Spleen (tissue), 11 donors: ENCODE data around the gene MYO5B. TPM values are rescaled to one million over a fixed set of nuclear protein-coding genes. Genes with fewer than 3 reads are reported as not detected.

Source experiments
- DNase-seq: peaks from one replicate; pipeline ENCODE4 v3.0.0-alpha.2; 2020
- H3K27ac ChIP-seq, 8 donors: fragments of 200-600 bp; sonication (generic) in 7 of 8; 1 replicate in 4 of 8; 2 replicates in 4 of 8; pipeline versions ENCODE4 v1.5.0 to v1.8.0; 2016 to 2021; ENCODE audit warnings: inconsistent platforms in 4 of 8, mild to moderate bottlenecking in 4 of 8, moderate library complexity in 1 of 8
- H3K27me3 ChIP-seq, 7 donors: fragments of 200-600 bp; sonication (generic) in 6 of 7; replicated peaks in 1 of 7; 1 replicate in 4 of 7; 2 replicates in 3 of 7; pipeline versions ENCODE4 v1.5.0 to v1.8.0; 2016 to 2021; ENCODE audit warnings: inconsistent platforms in 3 of 7, mild to moderate bottlenecking in 1 of 7
- H3K36me3 ChIP-seq, 6 donors: fragments of 200-600 bp; sonication (generic) in 5 of 6; 1 replicate in 4 of 6; 2 replicates in 2 of 6; pipeline versions ENCODE4 v1.5.0 to v1.8.0; 2016 to 2021; ENCODE audit warnings: inconsistent platforms in 2 of 6
- H3K4me1 ChIP-seq, 6 donors: fragments of 200-600 bp; sonication (generic) in 5 of 6; 1 replicate in 3 of 6; 2 replicates in 3 of 6; pipeline versions ENCODE4 v1.5.0 to v1.8.0; 2016 to 2021; ENCODE audit warnings: inconsistent platforms in 3 of 6
- H3K4me3 ChIP-seq, 8 donors: fragments of 200-600 bp; sonication (generic) in 7 of 8; 1 replicate in 4 of 8; 2 replicates in 4 of 8; pipeline versions ENCODE4 v1.5.0 to v1.8.0; 2016 to 2021; ENCODE audit warnings: inconsistent platforms in 4 of 8, mild to moderate bottlenecking in 4 of 8, moderate library complexity in 2 of 8
- H3K9me3 ChIP-seq, 8 donors: fragments of 200-600 bp; sonication (generic) in 7 of 8; 1 replicate in 4 of 8; 2 replicates in 4 of 8; pipeline versions ENCODE4 v1.5.0 to v1.8.0; 2016 to 2021; ENCODE audit warnings: inconsistent platforms in 4 of 8
- POLR2A ChIP-seq, 3 donors: fragments of 450-650 bp; IDR thresholded peaks; one replicate each; pipeline ENCODE4 v1.5.1; 2017; ENCODE audit warnings: antibody characterized with exemption in 3 of 3, mild to moderate bottlenecking in 1 of 3
- POLR2AphosphoS5 ChIP-seq, 3 donors: sonication (generic); formaldehyde crosslinking; IDR thresholded peaks; one replicate each; pipeline ENCODE4 v1.5.1; 2017; ENCODE audit warnings: antibody characterized with exemption in 3 of 3
- WGBS, 5 donors: extraction: QIAGEN DNeasy Blood & Tissue Kit in 3 of 5; methylation state at CpG; one replicate each; pipeline versions ENCODE4 v1.1.5 to v1.1.7; 2013 to 2018; 5-methylcytosine and 5-hydroxymethylcytosine counted together
- intact Hi-C: fragments of 100-400 bp; cut with DNase I; formaldehyde crosslinking; loops from one replicate; pipeline ENCODE4 v1.15.0; 2023; ENCODE audit warnings: low total_unique reads
- polyA plus RNA-seq, 3 donors: library from polyadenylated mRNA; stranded (reverse); fragments of 200-250 nt; gene quantifications; one replicate each; pipeline ENCODE4 v1.2.1, GENCODE V29; 2013
- total RNA-seq, 7 donors: library from RNA; depleted of rRNA in 3 of 7; stranded (reverse); fragments of >200 nt in 3 of 7; fragmentation: NEBNext Ultra II Directional in 4 of 7; extraction: Animal tissue kit (Norgen Biotek cat#: 25700) in 4 of 7; gene quantifications; one replicate each; pipeline versions ENCODE4 v1.1.0 to v1.2.1, GENCODE V29; 2016 to 2021
- TF ChIP-seq, protein P1 (sequence below), 11 experiments: fragments of 200-600 bp in 7 of 11; fragments of 450-650 bp in 4 of 11; sonication (generic) in 4 of 11; IDR thresholded peaks in 8 of 11; conservative IDR thresholded peaks in 3 of 11; 1 replicate in 7 of 11; 2 replicates in 4 of 11; pipeline versions ENCODE4 v1.4.0 to v1.8.0; 2016 to 2021; ENCODE audit warnings: antibody characterized with exemption in 11 of 11, inconsistent platforms in 4 of 11, mild to moderate bottlenecking in 1 of 11
- donor health status: healthy with polysubstance abuse.
- donor health status: DM: no; HTN: no; CAD: no; lungs with moderate emphysema.
- donor health status: DM: no; HTN: no; CAD: no.
- donor health status: Bipolar disorder and iron deficiency.
- donor health status: healthy.
- donor health status: DM: no; HTN: no; CAD: no.
- donor health status: DM: yes; HTN: yes; CAD: no.

The MYO5B gene
- total and polyA plus RNA-seq, 10 donors = 0.74 to 6.0 (median 2.4) TPM

DNA sequence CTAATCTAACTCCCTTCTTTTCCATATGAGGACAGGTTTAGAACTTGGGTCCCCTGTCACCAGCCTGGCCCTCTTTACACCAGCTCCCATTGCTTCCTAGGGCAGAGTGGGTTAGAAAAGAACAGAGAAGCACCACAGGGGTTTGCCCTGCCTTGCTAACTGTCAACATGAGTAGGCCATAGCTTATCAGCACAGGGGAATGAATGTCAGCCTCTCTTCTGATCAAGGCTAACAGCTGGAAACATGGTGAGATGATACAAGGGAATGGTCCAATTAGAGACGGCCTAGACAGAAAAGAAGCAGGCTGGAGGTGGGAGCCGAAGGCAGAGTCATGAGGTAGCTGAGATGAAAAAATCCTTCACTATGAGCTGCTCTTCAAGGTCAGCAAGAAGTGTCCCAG lies 192.2 kb downstream of the MYO5B start:
- no peak for DNase-seq
- Histone ChIP-seq H3K27ac (no peak overlapping the region), H3K9me3 (no peaks in the 10 kb centered on the region), H3K36me3 (no peaks in the 10 kb centered on the region), H3K27me3 (peaks cover 0 to 11% (median 0%) of the 10 kb centered on the region in 7 donors), H3K4me1 (no peaks in the 10 kb centered on the region), H3K4me3 (no peak overlapping the region)
- intact Hi-C loops = no loop called here
- 76 to 87% (median 85%) methylated on average over 2 of the region's 2 CpGs for WGBS, 5 donors
- TF ChIP-seq, protein P1, sequence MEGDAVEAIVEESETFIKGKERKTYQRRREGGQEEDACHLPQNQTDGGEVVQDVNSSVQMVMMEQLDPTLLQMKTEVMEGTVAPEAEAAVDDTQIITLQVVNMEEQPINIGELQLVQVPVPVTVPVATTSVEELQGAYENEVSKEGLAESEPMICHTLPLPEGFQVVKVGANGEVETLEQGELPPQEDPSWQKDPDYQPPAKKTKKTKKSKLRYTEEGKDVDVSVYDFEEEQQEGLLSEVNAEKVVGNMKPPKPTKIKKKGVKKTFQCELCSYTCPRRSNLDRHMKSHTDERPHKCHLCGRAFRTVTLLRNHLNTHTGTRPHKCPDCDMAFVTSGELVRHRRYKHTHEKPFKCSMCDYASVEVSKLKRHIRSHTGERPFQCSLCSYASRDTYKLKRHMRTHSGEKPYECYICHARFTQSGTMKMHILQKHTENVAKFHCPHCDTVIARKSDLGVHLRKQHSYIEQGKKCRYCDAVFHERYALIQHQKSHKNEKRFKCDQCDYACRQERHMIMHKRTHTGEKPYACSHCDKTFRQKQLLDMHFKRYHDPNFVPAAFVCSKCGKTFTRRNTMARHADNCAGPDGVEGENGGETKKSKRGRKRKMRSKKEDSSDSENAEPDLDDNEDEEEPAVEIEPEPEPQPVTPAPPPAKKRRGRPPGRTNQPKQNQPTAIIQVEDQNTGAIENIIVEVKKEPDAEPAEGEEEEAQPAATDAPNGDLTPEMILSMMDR (IDR thresholded peaks at IDR 0.05 in 8 of 11, conservative IDR thresholded peaks at IDR 0.05 in 3 of 11) = no peak
- TF ChIP-seq POLR2AphosphoS5 (IDR thresholded peaks at IDR 0.05) (no peak), POLR2A (IDR thresholded peaks at IDR 0.05) (no peak)

DNA sequence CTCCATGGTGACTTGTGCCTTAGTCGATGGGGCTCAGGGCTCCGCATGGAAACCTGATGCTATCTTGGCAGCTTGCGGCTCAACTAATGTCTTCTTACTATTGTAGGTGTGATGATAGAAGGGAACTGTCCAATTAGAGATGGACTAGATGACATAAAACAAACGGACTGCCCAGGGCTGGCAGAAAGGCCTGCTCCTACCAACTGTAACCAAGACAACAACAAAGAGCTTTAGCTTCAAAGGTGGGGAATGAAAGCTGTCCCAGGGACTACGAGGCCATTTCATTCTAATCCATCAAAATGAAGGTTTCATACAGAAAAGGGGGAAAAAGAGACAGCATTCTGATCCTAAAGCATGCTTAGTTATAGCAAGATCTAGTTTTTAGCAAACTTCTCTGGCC lies 194.7 kb downstream of the MYO5B start:
- intact Hi-C loops = no loop called here
- 77 to 85% (median 82%) methylated on average over 5 of the region's 5 CpGs for WGBS, 5 donors

DNA sequence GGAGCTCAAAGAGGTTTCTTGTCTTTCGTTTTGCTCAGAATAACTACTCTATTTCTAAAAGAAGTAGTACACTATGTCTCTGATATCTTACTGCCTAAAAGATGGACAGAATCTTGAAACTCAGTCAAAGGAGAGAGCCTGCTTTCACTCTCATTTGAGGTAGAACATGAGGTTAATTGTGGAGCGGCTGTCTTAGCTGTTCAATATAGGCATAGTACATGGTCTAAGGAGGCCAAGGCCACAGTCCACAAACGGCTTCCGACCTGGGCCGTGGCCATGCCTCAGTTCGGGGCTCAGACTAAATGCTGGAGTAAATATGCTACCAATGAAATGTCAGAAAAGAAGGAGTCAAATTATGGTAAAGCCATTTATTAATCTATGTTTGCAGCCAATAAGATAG lies 195.8 kb downstream of the MYO5B start:
- intact Hi-C loops = no loop called here
- H3K4me1 ChIP-seq = no peaks in the 10 kb centered on the region
- no peak overlapping the region for H3K27ac ChIP-seq
- DNase-seq = no peak
- TF ChIP-seq POLR2AphosphoS5 (IDR thresholded peaks at IDR 0.05) = no peak
- TF ChIP-seq, protein P1 (IDR thresholded peaks at IDR 0.05 in 8 of 11, conservative IDR thresholded peaks at IDR 0.05 in 3 of 11) = no peak
- no peak for TF ChIP-seq POLR2A (IDR thresholded peaks at IDR 0.05)
- peaks cover 0 to 11% (median 0%) of the 10 kb centered on the region in 7 donors for H3K27me3 ChIP-seq
- no peaks in the 10 kb centered on the region for H3K36me3 ChIP-seq
- 80 to 95% (median 84%) methylated on average over 6 of the region's 6 CpGs for WGBS, 5 donors
- H3K9me3 ChIP-seq = no peaks in the 10 kb centered on the region
- H3K4me3 ChIP-seq = no peak overlapping the region

More for the DNA sequence above, 194.7 kb downstream of the MYO5B start:
- H3K9me3 ChIP-seq = no peaks in the 10 kb centered on the region
- TF ChIP-seq POLR2AphosphoS5 (IDR thresholded peaks at IDR 0.05) (no peak), POLR2A (IDR thresholded peaks at IDR 0.05) (no peak)
- TF ChIP-seq, protein P1 (IDR thresholded peaks at IDR 0.05 in 8 of 11, conservative IDR thresholded peaks at IDR 0.05 in 3 of 11) = no peak
- no peak for DNase-seq
- no peak overlapping the region for H3K27ac ChIP-seq
- H3K36me3 ChIP-seq = no peaks in the 10 kb centered on the region
- peaks cover 0 to 11% (median 0%) of the 10 kb centered on the region in 7 donors for H3K27me3 ChIP-seq
- no peaks in the 10 kb centered on the region for H3K4me1 ChIP-seq
- H3K4me3 ChIP-seq = no peak overlapping the region

- Histone ChIP-seq H3K27ac (no peak overlapping the region), H3K4me1 (no peaks in the 10 kb centered on the region), H3K27me3 (peaks cover 0 to 11% (median 0%) of the 10 kb centered on the region in 7 donors), H3K36me3 (no peaks in the 10 kb centered on the region), H3K9me3 (no peaks in the 10 kb centered on the region), H3K4me3 (no peak overlapping the region)
- TF ChIP-seq, protein P1 (IDR thresholded peaks at IDR 0.05 in 8 of 11, conservative IDR thresholded peaks at IDR 0.05 in 3 of 11) = no peak
- TF ChIP-seq POLR2AphosphoS5 (IDR thresholded peaks at IDR 0.05) (no peak), POLR2A (IDR thresholded peaks at IDR 0.05) (no peak)
- intact Hi-C loops = no loop called here
- DNase-seq = no peak
- 52 to 73% (median 72%) methylated on average over 6 of the region's 6 CpGs for WGBS, 5 donors
These were observed 197.4 kb downstream of the MYO5B start for GRCh38 chr18:49997558-49997957.
